Bone marrow (tissue), 2 donors: ENCODE measurements around the gene LAMB1.

ENCODE experiments used
- DNase-seq, 2 donors: peaks; one replicate each; lab custom pipeline; 2025; lab: John Stamatoyannopoulos, UW

Gene LAMB1

GRCh38 chr7:107877731-107878382 is 125.1 kb downstream of the LAMB1 start:
- no peak for DNase-seq

GRCh38 chr7:107876916-107877315 is 126.0 kb downstream of the LAMB1 start:
- DNase-seq = no peak

GRCh38 chr7:107874605-107875446 is 128.1 kb downstream of the LAMB1 start:
- peak in 1 of 2 donors; percentile 47 for DNase-seq

- no peak for DNase-seq
Observed at GRCh38 chr7:107874111-107874510, 128.8 kb downstream of the LAMB1 start.
